ENCODE results near the gene SLC23A2.
"Not testable (repeated sequence)": the region's sequence is repeated elsewhere in the genome, so short reads cannot be mapped to it uniquely, and the experiment has no call there.

SLC23A2 gene

GRCh38 chr20:4848829-4849228, 152.5 kb downstream of the SLC23A2 start:
- DNase-seq (ENCODE audit: low read depth in 3 of 3, low spot score in 1 of 3), result not testable (repeated sequence)

GRCh38 chr20:4848041-4848440, 153.3 kb downstream of the SLC23A2 start:
- no peak for DNase-seq (ENCODE audit: low read depth in 3 of 3, low spot score in 1 of 3)

DNA sequence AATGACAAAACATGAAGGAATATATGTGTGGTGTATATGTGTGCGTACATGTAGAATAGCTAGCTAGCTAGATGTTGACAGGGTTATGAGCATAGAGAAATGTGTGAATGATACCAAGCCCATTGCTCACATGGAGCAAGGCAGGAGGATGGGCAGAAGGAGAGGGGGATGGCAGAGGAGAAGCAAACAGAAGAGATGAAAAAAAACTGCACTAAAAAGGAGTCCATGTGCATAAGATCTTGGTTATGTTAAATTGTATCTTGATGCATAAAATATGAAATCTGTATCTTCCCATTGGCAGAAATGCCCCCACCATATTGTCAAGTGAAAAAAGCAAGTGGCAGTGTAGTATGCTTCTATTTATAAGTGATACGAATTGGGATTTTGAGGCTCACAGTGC, 154.5 kb downstream of the SLC23A2 start:
- no peak for DNase-seq (ENCODE audit: low read depth in 3 of 3, low spot score in 1 of 3)

GRCh38 chr20:4844751-4845465, 156.4 kb downstream of the SLC23A2 start:
- no peak for DNase-seq (ENCODE audit: low read depth in 3 of 3, low spot score in 1 of 3)

DNA sequence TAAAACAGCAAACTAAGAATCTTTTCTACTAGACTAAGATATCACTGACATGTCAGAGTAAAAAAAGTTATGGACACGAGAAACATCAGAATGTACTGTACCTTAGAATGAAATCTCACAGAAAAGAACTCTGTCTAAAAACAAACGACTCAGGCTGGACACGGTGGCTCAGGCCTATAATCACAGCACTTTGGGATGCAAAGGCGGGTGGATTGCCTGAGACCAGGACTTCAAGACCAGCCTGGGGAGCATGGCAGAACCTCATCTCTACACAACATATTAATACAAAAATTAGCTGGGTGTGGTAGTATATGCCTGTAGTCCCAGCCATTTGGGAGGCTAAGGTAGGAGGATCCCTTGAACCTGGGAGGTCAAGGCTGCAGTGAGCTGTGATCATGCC, 157.0 kb downstream of the SLC23A2 start:
- no peak for DNase-seq (ENCODE audit: low read depth in 3 of 3, low spot score in 1 of 3)

DNA sequence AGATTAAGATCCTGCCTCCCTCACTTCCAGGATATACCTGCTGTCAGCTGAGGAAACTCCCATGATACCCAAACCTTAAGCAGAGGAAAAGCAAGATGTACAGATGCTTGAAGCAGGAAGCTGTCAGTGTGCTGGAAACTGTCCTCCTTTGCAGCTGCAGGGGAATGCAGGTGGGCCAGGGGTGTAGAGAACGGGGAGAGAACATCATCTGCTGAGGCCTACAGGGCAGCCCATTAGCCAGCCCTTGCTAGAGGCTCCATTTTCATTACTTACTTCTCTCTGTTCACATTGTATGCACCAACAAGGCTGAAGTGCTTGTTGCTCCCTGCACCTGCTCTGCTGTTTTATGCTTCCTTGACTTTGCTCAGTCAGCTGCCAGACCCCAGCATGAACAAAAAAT, 160.5 kb downstream of the SLC23A2 start:
- DNase-seq (ENCODE audit: low read depth in 3 of 3, low spot score in 1 of 3), result no peak

DNA sequence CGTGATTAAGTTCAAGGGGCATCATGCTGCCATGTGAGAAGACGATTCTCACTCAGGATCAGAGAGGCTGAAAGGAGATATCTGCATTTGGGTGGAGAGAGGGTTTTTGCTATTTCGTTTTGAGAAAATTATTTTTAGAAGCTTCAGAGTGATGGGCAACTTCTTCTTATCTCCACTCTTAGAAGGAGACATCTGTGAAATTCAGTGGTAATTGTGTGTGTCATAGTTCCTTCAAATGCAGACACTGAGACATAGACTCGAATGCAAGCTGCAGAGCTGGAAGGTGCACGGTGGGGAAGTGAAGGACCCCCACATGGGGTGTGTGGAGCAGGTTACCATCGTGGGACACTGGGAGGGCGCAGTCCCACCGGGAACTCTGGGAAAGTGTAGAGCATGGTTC, 162.8 kb downstream of the SLC23A2 start:
- no peak for DNase-seq (ENCODE audit: low read depth in 3 of 3, low spot score in 1 of 3)

- DNase-seq (ENCODE audit: low read depth in 3 of 3, low spot score in 1 of 3), result no peak
Measured at GRCh38 chr20:4837760-4838159, 163.6 kb downstream of the SLC23A2 start.

- DNase-seq (ENCODE audit: low read depth in 3 of 3, low spot score in 1 of 3), result no peak
Measured at GRCh38 chr20:4836935-4837334, 164.4 kb downstream of the SLC23A2 start.

- DNase-seq (ENCODE audit: low read depth in 3 of 3, low spot score in 1 of 3), result no peak
Measured at GRCh38 chr20:4836473-4836872, 164.8 kb downstream of the SLC23A2 start.

GRCh38 chr20:4835244-4836177, 165.8 kb downstream of the SLC23A2 start:
- no peak for DNase-seq (ENCODE audit: low read depth in 3 of 3, low spot score in 1 of 3)

GRCh38 chr20:4833074-4833728, 168.1 kb downstream of the SLC23A2 start:
- no peak for DNase-seq (ENCODE audit: low read depth in 3 of 3, low spot score in 1 of 3)

DNA sequence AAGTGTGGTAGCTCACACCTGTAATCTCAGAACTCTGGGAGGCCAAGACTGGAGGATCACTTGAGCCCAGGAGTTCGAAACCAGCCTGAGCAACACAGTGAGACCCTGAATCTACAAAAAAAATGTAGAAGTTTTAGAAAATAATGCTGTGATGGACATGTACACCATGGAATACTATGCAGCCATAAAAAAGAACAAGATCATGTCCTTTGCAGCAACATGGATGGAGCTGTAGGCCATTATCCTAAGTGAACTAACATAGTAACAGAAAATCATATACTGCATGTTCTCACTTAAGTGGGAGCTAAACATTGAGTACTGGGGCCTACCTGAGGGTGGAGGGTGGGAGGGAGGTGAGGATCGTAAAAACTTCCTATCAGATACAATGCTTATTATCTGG, 168.8 kb downstream of the SLC23A2 start:
- DNase-seq (ENCODE audit: low read depth in 3 of 3, low spot score in 1 of 3), result no peak

GRCh38 chr20:4830696-4831095, 170.6 kb downstream of the SLC23A2 start:
- no peak for DNase-seq (ENCODE audit: low read depth in 3 of 3, low spot score in 1 of 3)

GRCh38 chr20:4830259-4830658, 171.1 kb downstream of the SLC23A2 start:
- no peak for DNase-seq (ENCODE audit: low read depth in 3 of 3, low spot score in 1 of 3)

DNA sequence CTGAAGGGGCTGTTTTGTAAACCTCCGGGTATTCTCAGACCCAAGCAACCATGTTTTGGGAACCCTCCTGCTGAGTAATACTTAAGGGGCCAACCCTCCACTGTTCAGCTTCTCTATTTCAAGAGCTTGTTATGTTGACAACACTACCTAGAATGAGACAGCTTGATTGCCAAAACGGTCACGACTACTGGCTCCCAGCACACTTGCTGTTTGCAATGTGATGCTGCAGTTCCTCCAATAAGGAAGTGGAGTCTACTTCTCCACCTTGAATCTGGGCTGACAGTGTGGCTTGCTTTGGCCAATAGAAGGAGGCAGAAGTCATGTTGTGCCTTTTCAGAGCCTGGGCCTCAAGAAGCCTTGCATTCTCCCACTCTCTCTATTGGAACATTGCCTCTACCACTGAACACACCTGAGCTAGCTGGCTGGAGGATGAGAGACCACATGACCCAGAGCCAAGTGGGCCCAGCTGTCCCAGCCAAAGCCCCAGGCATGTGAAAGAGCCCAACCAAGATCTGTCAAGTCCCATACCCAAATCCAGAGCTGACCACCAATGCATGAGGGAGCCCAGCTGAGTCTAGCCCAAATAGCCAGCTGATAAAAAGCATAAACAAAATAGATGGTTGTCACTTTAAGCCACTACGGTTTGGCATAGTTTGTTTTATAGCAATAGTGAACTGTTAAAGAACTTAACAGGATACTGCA, 171.6 kb downstream of the SLC23A2 start:
- DNase-seq (ENCODE audit: low read depth in 3 of 3, low spot score in 1 of 3), result no peak

- DNase-seq (ENCODE audit: low read depth in 3 of 3, low spot score in 1 of 3), result no peak
Measured at GRCh38 chr20:4828830-4829513, 172.3 kb downstream of the SLC23A2 start.

- DNase-seq (ENCODE audit: low read depth in 3 of 3, low spot score in 1 of 3), result no peak
Measured at GRCh38 chr20:4821590-4821989, 179.7 kb downstream of the SLC23A2 start.

DNA sequence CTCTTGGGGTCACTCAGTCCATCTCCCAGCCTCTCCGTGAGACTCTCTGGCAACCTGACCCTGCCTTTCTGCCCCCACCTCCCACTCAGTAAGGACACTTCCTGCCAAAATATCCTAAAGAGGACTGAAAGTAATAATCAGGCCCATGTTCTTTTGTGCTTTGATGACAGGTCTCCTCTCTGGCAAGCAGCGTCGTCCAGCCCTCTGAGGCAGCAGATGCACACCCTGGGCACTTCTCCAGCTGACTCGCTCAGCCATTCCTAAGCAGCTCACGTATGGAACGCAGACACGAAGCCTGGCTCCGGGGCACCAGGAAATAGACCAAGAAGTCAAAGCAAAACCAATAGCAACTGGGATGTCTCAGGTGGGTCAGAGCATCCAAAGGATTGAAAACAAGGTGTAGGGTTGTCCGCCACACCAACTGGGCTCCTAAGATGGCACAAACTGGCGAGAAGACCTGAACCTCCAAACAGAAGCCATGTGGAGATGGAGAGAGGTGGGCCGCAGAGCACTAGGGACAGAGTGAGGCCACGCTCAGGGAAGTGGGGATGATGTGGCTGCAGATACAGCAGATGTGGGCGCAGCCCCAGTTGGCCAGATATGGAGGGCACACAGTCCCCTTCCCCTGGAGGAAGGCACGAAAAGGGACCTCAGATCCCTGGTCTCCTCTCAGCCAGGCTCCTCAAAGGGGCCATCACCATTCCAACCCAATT, 180.3 kb downstream of the SLC23A2 start:
- DNase-seq (ENCODE audit: low read depth in 3 of 3, low spot score in 1 of 3), result no peak

GRCh38 chr20:4819901-4820300, 181.4 kb downstream of the SLC23A2 start:
- no peak for DNase-seq (ENCODE audit: low read depth in 3 of 3, low spot score in 1 of 3)
